ENCODE measurements around the gene AVEN. TPM values are rescaled to one million over a fixed set of nuclear protein-coding genes. Genes with fewer than 3 reads are reported as not detected.

The AVEN gene
- total and polyA plus RNA-seq, 2 of the 8 experiments (the other 6 are each of a cell fraction or from before 2014, with no cell fraction given): 5.5 to 17.0 TPM

- Histone ChIP-seq H4K91ac (replicated peaks; ENCODE audit: insufficient read length, low read length) (peak overlapping the region; percentile 75), H3K56ac (replicated peaks; ENCODE audit: insufficient read length, low read depth, low read length) (no peak overlapping the region), H3K23ac (ENCODE audit: insufficient read length) (no peak overlapping the region), H2BK20ac (ENCODE audit: low read length) (no peak overlapping the region; the same call in 1 of the 2 replicates), H3K9ac (replicated peaks in 1 of 4; ENCODE audit: extremely low read depth in 1 of 4, low read depth in 3 of 4, low read length in 3 of 4) (no peak overlapping the region), H4K20me1 (replicated peaks in 1 of 2; ENCODE audit: control insufficient read depth in 1 of 2, insufficient read depth in 2 of 2, low read length in 2 of 2) (no peaks in the 10 kb centered on the region), H3K4me3 (ENCODE audit: extremely low read depth in 1 of 4, insufficient read depth in 2 of 4, low read depth in 3 of 4, low read length in 4 of 4) (no peak overlapping the region), H2AK5ac (ENCODE audit: low read depth, low read length) (no peak overlapping the region), H3K27me3 (replicated peaks in 1 of 4; ENCODE audit: control insufficient read depth in 3 of 4, extremely low read depth in 1 of 4, insufficient read depth in 3 of 4, low read length in 3 of 4) (no peaks in the 10 kb centered on the region), H3K36me3 (ENCODE audit: control insufficient read depth in 2 of 4, insufficient read depth in 4 of 4, low read length in 3 of 4) (no peaks in the 10 kb centered on the region), H3K18ac (ENCODE audit: extremely low read depth, low read length) (no peak overlapping the region), H3K79me1 (ENCODE audit: low read depth, low read length) (no peaks in the 10 kb centered on the region), H2BK15ac (ENCODE audit: low read length) (no peak overlapping the region), H3K14ac (ENCODE audit: insufficient read length) (no peak overlapping the region), H2BK120ac (replicated peaks; ENCODE audit: low read depth, low read length) (peak overlapping the region; percentile 34), H4K5ac (ENCODE audit: insufficient read length, low read depth, low read length) (no peak overlapping the region), H3K79me2 (ENCODE audit: control insufficient read depth in 1 of 2, insufficient read depth in 2 of 2, low read length in 2 of 2) (no peaks in the 10 kb centered on the region), H3K4me2 (ENCODE audit: insufficient read depth in 1 of 2, low read depth in 2 of 2, low read length in 2 of 2) (no peak overlapping the region), H4K8ac (ENCODE audit: extremely low read depth, insufficient read depth, low read length) (no peak overlapping the region), H3K23me2 (ENCODE audit: low read depth, low read length) (no peaks in the 10 kb centered on the region), H3K4ac (replicated peaks; ENCODE audit: insufficient read length, low read depth, low read length) (no peak overlapping the region), H2BK12ac (ENCODE audit: low read depth, low read length) (peak overlapping the region; percentile 71; the same call in 1 of the 2 replicates), H3K4me1 (replicated peaks in 1 of 4; ENCODE audit: control insufficient read depth in 3 of 4, insufficient read depth in 4 of 4, low read length in 3 of 4) (peaks cover 0 to 9% (median 5%) of the 10 kb centered on the region in 4 experiments; a peak in 6 of 7 replicates), H2BK5ac (ENCODE audit: low read depth, low read length) (0 out of 2 replicates have a peak overlapping the region, but pooled peaks have one; percentile 15), H3K9me3 (ENCODE audit: insufficient read depth in 2 of 2, low read depth in 1 of 2, low read length in 1 of 2) (no peaks in the 10 kb centered on the region), H2AFZ (ENCODE audit: low read length) (no peak overlapping the region), H3K27ac (ENCODE audit: low read depth, low read length) (no peak overlapping the region)
- 85% methylated on average over 2 of the region's 2 CpGs; no CpG with 5 or more reads in 1 of the 2 experiments for WGBS, 2 experiments (ENCODE audit: extremely low coverage in 1 of 2, insufficient coverage in 1 of 2, insufficient read length in 1 of 2, insufficient replicate concordance in 2 of 2, low coverage in 1 of 2, low lambda C conversion rate in 2 of 2, missing lambda C conversion rate in 1 of 2)
- FAIRE-seq (no peak), DNase-seq (ENCODE audit: low read depth in 1 of 2, low spot score in 2 of 2) (no peak)
- ChIA-PET POLR2A (ENCODE audit: partially characterized antibody) (no interaction called here), CTCF (ENCODE audit: partially characterized antibody) (interaction anchor here (0.7 to 1.5 kb wide), 4 partner anchors 10 to 147 kb away, joined by 3 to 6 read pairs (median 4); no protein-coding TSS in a partner anchor)
- TF ChIP-seq ATF2 (IDR thresholded peaks at IDR 0.05; ENCODE audit: low read length): no peak
- no peak for TF ChIP-seq SP4 (IDR thresholded peaks at IDR 0.05; ENCODE audit: low read length)
- TF ChIP-seq TAF7 (optimal IDR thresholded peaks at IDR 0.05; ENCODE audit: borderline replicate concordance, low read depth, low read length): no peak
- no peak for TF ChIP-seq GTF2F1 (IDR thresholded peaks at IDR 0.05; ENCODE audit: borderline replicate concordance, low read depth, low read length)
- TF ChIP-seq YY1 (IDR thresholded peaks at IDR 0.05; ENCODE audit: low read depth, low read length): no peak
- no peak for TF ChIP-seq POLR2A (IDR thresholded peaks at IDR 0.05; ENCODE audit: control extremely low read depth in 1 of 2, low read depth in 2 of 2, low read length in 2 of 2)
- TF ChIP-seq KDM4A (IDR thresholded peaks at IDR 0.05; ENCODE audit: low read depth, low read length, severe bottlenecking): no peak
- no peak for TF ChIP-seq MAX (IDR thresholded peaks at IDR 0.05)
- TF ChIP-seq EGR1 (IDR thresholded peaks at IDR 0.05; ENCODE audit: borderline replicate concordance, low read depth, low read length): no peak
- no peak for TF ChIP-seq GABPA (IDR thresholded peaks at IDR 0.05; ENCODE audit: borderline replicate concordance, insufficient read depth, low read length)
- no peak for TF ChIP-seq E2F6 (IDR thresholded peaks at IDR 0.05)
- no peak for TF ChIP-seq SUZ12 (IDR thresholded peaks at IDR 0.05; ENCODE audit: low read length)
Observed at GRCh38 chr15:33846142-33846541, 192.9 kb downstream of the AVEN start.

Data from H1 (cell line).